Uterus (tissue), 4 donors: ENCODE data around the gene USP34. TPM values are rescaled to one million over a fixed set of nuclear protein-coding genes. Genes with fewer than 3 reads are reported as not detected.
A peak's percentile ranks its signal among the peaks of the same experiment; 100 is the strongest.

Experiments used
- DNase-seq, 2 donors: peaks; one replicate each; pipeline ENCODE4 v3.0.0-alpha.2; 2019 to 2020
- H3K27ac ChIP-seq, 2 donors: fragments of 200-600 bp; sonication (generic); 1 replicate in 1 of 2; 2 replicates in 1 of 2; pipeline ENCODE4 v1.5.1; 2016 to 2018
- H3K27me3 ChIP-seq, 2 donors: fragments of 200-600 bp; sonication (generic); one replicate each; pipeline ENCODE4 v1.5.1; 2018 to 2019; ENCODE audit warnings: control low read depth in 1 of 2
- H3K36me3 ChIP-seq, 2 donors: fragments of 200-600 bp; sonication (generic); one replicate each; pipeline ENCODE4 v1.5.1; 2019; ENCODE audit warnings: control low read depth in 1 of 2
- H3K4me1 ChIP-seq, 2 donors: fragments of 200-600 bp; sonication (generic); one replicate each; pipeline ENCODE4 v1.5.1; 2018 to 2019; ENCODE audit warnings: control low read depth in 1 of 2
- H3K4me3 ChIP-seq, 2 donors: fragments of 200-600 bp; sonication (generic); 1 replicate in 1 of 2; 2 replicates in 1 of 2; pipeline ENCODE4 v1.5.1; 2018 to 2019; ENCODE audit warnings: mild to moderate bottlenecking in 1 of 2
- H3K9me3 ChIP-seq, 2 donors: fragments of 200-600 bp; sonication (generic); one replicate each; pipeline ENCODE4 v1.5.1; 2019; ENCODE audit warnings: control low read depth in 1 of 2
- POLR2A ChIP-seq, 2 donors: fragments of 450-650 bp; IDR thresholded peaks; one replicate each; pipeline ENCODE4 v1.6.1; 2016; ENCODE audit warnings: antibody characterized with exemption in 2 of 2, mild to moderate bottlenecking in 1 of 2, moderate library complexity in 1 of 2
- intact Hi-C: fragments of 100-400 bp; cut with DNase I; formaldehyde crosslinking; loops from one replicate; pipeline ENCODE4 v1.15.1; 2023; ENCODE audit warnings: low total_unique reads
- total RNA-seq, 4 donors: library from RNA; depleted of rRNA in 3 of 4; stranded (reverse); fragments of >200 nt in 3 of 4; gene quantifications; one replicate each; pipeline versions ENCODE4 v1.1.0 to v1.2.4, GENCODE V29; 2014 to 2023
- TF ChIP-seq, protein P1 (sequence below), 4 experiments: fragments of 200-600 bp in 2 of 4; fragments of 450-650 bp in 2 of 4; sonication (generic) in 2 of 4; IDR thresholded peaks; one replicate each; pipeline ENCODE4 v1.5.1; 2016 to 2019; ENCODE audit warnings: antibody characterized with exemption in 4 of 4, mild to moderate bottlenecking in 2 of 4, moderate library complexity in 1 of 4
- donor health status: DM: yes; HTN: yes; CAD: no.

USP34 gene
- total RNA-seq, 4 donors from 2014 or later, result 93.8 to 246 (median 184) TPM

DNA sequence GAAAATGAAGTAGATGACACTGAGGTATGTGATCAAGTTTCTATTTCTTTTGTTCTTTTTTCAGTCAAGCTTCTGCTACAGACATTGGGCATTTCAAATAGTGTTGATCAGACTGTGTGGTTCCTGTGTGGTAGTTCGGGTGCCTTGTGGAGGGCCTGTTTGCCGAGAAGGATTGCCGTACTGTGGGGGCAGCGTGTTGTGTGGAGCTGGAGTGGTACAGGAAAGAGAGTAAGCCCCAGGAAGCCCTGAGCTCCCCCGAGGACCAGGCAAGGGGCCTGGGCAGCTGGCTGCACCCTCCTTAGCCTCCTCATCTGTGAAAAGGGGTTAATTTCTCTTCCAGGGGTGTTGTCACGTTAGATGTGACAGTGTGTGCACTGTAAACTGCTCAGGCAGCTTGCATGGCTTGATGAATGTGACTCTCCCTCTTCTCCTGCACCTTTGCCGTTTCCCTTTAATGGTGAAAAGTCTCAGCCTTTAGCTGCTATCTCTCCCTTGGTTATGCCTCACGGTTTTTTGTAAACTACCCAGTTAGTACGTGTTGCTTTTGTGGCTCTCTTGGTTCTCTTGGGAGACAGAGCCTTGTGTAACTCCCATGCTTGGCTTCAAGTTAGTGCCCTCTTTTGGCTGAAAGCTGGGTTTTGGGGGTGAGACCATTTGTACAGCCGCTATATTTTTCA is 289.4 kb downstream of the USP34 start:
- intact Hi-C loops, result no loop called here
- H3K27ac ChIP-seq, result peak overlapping the region; percentile 11 to 36
- H3K27me3 ChIP-seq, result no peaks in the 10 kb centered on the region
- no peak overlapping the region for H3K4me3 ChIP-seq
- H3K4me1 ChIP-seq, result peaks cover 8 to 19% of the 10 kb centered on the region in 2 donors
- H3K36me3 ChIP-seq, result no peaks in the 10 kb centered on the region
- H3K9me3 ChIP-seq, result no peaks in the 10 kb centered on the region
- DNase-seq, result no peak
- TF ChIP-seq, protein P1, sequence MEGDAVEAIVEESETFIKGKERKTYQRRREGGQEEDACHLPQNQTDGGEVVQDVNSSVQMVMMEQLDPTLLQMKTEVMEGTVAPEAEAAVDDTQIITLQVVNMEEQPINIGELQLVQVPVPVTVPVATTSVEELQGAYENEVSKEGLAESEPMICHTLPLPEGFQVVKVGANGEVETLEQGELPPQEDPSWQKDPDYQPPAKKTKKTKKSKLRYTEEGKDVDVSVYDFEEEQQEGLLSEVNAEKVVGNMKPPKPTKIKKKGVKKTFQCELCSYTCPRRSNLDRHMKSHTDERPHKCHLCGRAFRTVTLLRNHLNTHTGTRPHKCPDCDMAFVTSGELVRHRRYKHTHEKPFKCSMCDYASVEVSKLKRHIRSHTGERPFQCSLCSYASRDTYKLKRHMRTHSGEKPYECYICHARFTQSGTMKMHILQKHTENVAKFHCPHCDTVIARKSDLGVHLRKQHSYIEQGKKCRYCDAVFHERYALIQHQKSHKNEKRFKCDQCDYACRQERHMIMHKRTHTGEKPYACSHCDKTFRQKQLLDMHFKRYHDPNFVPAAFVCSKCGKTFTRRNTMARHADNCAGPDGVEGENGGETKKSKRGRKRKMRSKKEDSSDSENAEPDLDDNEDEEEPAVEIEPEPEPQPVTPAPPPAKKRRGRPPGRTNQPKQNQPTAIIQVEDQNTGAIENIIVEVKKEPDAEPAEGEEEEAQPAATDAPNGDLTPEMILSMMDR (IDR thresholded peaks at IDR 0.05), result no peak
- TF ChIP-seq POLR2A (IDR thresholded peaks at IDR 0.05), result no peak

DNA sequence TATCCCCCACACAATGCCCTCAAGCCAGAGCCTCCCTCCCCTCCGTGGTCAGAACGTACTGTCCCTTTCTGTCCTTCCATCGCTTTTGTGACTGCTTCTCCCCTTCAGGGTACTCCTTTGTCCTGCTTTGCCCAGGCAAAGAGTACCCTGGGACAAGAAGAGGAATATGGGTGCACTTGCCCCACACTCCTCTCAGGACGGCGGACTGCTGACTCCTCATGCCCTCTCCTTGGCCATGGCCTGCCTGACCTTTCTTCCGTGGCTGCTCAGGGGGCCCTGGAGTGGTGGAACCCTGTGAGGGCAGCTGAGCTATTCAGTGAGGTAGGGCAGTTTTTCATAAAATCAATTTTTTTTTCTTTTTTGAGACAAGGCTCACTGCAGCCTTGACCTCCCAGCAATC is 290.2 kb downstream of the USP34 start:
- H3K4me1 ChIP-seq, result peaks cover 8 to 19% of the 10 kb centered on the region in 2 donors
- H3K27ac ChIP-seq, result peak overlapping the region; percentile 43 to 99
- intact Hi-C loops, result no loop called here
- DNase-seq, result no peak
- TF ChIP-seq POLR2A (IDR thresholded peaks at IDR 0.05), result no peak
- TF ChIP-seq, protein P1 (IDR thresholded peaks at IDR 0.05), result no peak
- no peaks in the 10 kb centered on the region for H3K27me3 ChIP-seq
- H3K9me3 ChIP-seq, result no peaks in the 10 kb centered on the region
- no peaks in the 10 kb centered on the region for H3K36me3 ChIP-seq
- H3K4me3 ChIP-seq, result no peak overlapping the region

DNA sequence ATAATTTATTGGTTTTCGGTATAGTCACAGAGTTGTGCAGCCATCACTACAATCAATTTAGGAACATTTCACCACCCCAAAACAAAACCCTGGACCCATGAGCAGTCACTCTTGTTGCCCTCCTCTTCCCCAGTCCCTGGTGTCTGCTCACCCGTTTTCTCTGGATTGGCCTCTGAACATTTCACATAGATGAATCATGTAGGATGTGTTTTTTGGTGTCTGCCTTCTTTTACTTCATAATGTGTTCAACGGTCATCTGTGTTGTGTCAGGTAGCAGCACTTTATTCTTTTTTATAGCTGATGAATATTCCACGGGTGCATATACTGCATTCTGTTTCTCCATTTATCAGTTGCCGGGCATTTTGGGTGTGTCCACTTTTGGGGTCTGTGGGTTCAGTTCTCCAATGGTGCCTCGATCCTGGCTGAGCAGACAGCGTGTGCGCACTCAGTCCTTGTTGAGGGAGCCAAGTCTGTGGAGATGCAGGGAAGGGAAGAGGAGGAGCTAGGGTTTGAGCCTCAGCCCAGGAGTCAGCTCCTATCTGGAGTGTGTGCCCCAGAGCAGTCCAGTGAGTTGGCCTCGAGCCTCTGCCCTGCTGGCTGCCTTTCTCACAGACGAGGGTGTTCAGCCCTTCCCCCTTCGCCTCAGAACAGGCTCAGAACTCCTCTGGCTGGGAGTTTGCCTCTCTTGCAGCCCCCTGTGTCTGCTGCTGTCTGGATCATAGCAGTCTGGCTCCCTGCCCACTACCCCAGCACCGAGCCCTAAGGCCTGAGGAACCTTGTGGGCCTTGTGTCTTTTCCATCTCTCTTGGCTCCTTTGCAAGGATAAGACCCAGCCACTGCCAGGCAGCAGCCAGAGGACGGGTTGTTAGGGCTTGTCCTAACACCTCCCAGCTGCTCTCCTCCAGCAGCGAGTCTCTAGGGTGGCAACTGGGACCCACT is 290.9 kb downstream of the USP34 start:
- Histone ChIP-seq H3K4me1 (peaks cover 8 to 19% of the 10 kb centered on the region in 2 donors), H3K9me3 (no peaks in the 10 kb centered on the region), H3K27ac (peak overlapping the region; percentile 43 to 99), H3K27me3 (no peaks in the 10 kb centered on the region), H3K4me3 (peak overlapping the region; percentile 7), H3K36me3 (no peaks in the 10 kb centered on the region)
- intact Hi-C loops, result loop anchor here (10.0 kb wide), 1 partner anchor 295 kb away; the partner anchor contains the start of gene REL
- TF ChIP-seq, protein P1 (IDR thresholded peaks at IDR 0.05), result no peak
- TF ChIP-seq POLR2A (IDR thresholded peaks at IDR 0.05), result no peak
- DNase-seq, result peak; percentile 50 to 67

DNA sequence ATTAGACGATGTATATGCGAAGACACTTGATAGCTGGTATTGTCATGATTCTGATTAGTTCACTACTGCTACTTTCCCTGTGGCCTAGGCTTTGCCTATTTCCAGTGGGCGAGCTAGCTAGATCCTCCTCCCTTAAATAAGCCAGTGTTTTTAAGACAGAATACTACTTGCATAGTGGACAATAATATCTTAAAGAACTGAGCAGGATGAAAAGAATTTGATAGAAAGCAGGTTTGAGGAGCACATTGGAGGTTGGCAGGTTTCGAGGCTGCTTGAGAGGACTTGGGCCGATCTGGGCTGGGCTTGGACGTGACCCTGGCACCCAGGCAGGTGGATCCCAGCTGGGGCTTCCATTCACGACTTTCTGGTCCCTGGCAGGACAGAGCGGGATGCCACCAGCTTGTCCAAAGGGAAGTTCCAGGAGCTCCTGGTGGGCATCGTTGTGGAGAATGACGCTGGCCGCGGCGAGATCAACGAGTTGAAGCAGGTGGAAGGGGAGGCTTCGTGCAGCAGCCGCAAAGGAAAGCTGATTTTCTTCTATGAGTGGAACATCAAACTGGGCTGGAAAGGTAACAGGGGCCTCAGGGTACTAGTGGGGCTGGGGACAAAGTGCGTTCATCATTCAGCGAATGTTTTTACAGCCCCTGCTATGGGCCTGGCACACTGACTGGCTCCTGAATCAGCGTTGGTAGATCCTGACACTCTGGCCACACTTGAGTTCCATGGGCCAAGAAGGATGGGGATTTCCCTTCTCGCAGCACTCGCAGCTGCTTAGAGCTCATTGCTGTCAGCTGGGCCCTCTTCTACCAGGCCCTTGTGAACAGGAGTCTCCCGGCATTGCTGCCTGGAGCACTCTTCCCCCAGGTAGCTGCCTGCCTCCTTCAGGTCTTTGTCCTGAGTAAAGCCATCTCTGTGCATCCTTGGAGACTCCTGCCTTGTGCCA is 292.0 kb downstream of the USP34 start:
- H3K27ac ChIP-seq, result peak overlapping the region; percentile 93 to 99
- DNase-seq, result peak in 1 of 2 donors; percentile 18
- H3K9me3 ChIP-seq, result no peaks in the 10 kb centered on the region
- peaks cover 8 to 19% of the 10 kb centered on the region in 2 donors for H3K4me1 ChIP-seq
- no peaks in the 10 kb centered on the region for H3K27me3 ChIP-seq
- intact Hi-C loops, result loop anchor here (10.0 kb wide), 1 partner anchor 294 kb away; the partner anchor contains the start of gene REL
- no peaks in the 10 kb centered on the region for H3K36me3 ChIP-seq
- peak overlapping the region in 1 of 2 donors; percentile 68 for H3K4me3 ChIP-seq
- TF ChIP-seq, protein P1 (IDR thresholded peaks at IDR 0.05), result no peak
- no peak for TF ChIP-seq POLR2A (IDR thresholded peaks at IDR 0.05)
